ENCODE results near the gene FAM184B.

FAM184B gene

GRCh38 chr4:17623451-17624001, 157.9 kb downstream of the FAM184B start:
- H3K4me3 ChIP-seq (ENCODE audit: low read length): no peak overlapping the region
- TF ChIP-seq, protein P1, sequence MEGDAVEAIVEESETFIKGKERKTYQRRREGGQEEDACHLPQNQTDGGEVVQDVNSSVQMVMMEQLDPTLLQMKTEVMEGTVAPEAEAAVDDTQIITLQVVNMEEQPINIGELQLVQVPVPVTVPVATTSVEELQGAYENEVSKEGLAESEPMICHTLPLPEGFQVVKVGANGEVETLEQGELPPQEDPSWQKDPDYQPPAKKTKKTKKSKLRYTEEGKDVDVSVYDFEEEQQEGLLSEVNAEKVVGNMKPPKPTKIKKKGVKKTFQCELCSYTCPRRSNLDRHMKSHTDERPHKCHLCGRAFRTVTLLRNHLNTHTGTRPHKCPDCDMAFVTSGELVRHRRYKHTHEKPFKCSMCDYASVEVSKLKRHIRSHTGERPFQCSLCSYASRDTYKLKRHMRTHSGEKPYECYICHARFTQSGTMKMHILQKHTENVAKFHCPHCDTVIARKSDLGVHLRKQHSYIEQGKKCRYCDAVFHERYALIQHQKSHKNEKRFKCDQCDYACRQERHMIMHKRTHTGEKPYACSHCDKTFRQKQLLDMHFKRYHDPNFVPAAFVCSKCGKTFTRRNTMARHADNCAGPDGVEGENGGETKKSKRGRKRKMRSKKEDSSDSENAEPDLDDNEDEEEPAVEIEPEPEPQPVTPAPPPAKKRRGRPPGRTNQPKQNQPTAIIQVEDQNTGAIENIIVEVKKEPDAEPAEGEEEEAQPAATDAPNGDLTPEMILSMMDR (conservative IDR thresholded peaks at IDR 0.05; ENCODE audit: low read length): no peak
- DNase-seq (ENCODE audit: low read depth): peak; percentile 82

GRCh38 chr4:17619416-17620105, 161.9 kb downstream of the FAM184B start:
- TF ChIP-seq, protein P1 (conservative IDR thresholded peaks at IDR 0.05; ENCODE audit: low read length): no peak
- no peak overlapping the region for H3K4me3 ChIP-seq (ENCODE audit: low read length)
- DNase-seq (ENCODE audit: low read depth): peak; percentile 24

GRCh38 chr4:17618926-17619325, 162.5 kb downstream of the FAM184B start:
- no peak overlapping the region for H3K4me3 ChIP-seq (ENCODE audit: low read length)
- TF ChIP-seq, protein P1 (conservative IDR thresholded peaks at IDR 0.05; ENCODE audit: low read length): no peak
- no peak for DNase-seq (ENCODE audit: low read depth)

DNA sequence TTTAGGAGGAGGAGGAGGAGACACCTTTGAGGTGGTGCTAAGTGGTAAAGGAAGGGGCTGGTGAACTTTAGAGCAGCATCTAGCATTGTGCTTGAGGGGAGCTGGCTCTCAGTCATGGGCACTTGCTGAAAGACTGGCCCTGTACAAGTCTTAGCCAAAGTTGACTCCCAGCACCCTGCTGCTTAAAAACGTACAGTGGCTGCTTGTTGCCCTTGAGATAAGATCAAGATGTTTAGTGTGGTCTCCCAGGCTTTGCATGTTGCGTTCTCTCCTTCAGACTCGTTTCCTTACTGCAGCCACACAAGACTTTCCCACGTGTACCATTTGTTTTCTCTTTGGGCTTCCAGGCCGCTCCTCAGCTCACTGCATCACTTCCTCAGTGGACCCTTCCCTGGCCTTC, 165.1 kb downstream of the FAM184B start:
- no peak overlapping the region for H3K4me3 ChIP-seq (ENCODE audit: low read length)
- no peak for DNase-seq (ENCODE audit: low read depth)
- TF ChIP-seq, protein P1 (conservative IDR thresholded peaks at IDR 0.05; ENCODE audit: low read length): no peak

GRCh38 chr4:17614416-17615299, 166.8 kb downstream of the FAM184B start, which contains the start of gene MED28:
MED28 (plus strand) TSS chr4:17614641; CDS start chr4:17614655, 14 bp downstream.
- H3K4me3 ChIP-seq (ENCODE audit: low read length): peak within 1 kb of the TSS; percentile 97
- TF ChIP-seq, protein P1 (conservative IDR thresholded peaks at IDR 0.05; ENCODE audit: low read length): no peak; the same call in 1 of the 2 replicates
- peak; percentile 94 for DNase-seq (ENCODE audit: low read depth)

DNA sequence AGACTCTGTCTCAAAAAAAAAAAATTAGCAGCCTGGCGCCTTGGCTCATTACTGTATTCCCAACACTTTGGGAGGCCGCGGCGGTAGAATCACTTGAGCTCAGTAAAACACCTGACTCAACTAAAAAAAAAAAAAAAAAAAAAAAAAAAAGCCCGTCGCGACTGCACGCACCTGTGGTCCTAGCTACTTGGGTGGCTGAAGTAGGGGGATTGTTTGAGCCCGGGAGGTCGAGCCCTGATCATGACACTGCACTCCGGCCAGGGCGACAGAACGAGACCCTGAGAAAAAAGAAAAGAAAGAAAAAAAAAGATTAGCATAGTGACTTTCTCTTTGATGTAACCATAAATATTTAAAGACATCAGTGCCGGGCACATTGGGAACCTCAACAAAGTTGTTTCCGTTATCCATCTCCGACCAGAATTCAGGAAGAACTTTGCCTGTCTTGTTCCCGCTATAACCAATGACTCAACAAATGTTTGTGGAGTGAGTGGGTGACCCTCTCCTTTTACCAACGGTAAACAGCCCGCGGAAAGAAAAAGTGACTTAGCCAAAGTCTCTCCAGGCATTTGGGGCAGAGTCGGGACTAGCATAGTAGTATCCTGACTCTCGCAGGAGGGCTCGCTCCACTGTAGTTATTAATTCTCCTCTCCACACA, 167.5 kb downstream of the FAM184B start:
- TF ChIP-seq, protein P1 (conservative IDR thresholded peaks at IDR 0.05; ENCODE audit: low read length): no peak

More for the DNA sequence above, 167.5 kb downstream of the FAM184B start:
- H3K4me3 ChIP-seq (ENCODE audit: low read length): peak overlapping the region; percentile 97
- peak; percentile 79 for DNase-seq (ENCODE audit: low read depth)

Measured in AG10803 (cell line).